HG02678 (cell line): ENCODE measurements around the gene CACNB1.
"Not testable (repeated sequence)": the region's sequence is repeated elsewhere in the genome, so short reads cannot be mapped to it uniquely, and the experiment has no call there.

Source experiments
- ATAC-seq: cut with Tn5 transposase; IDR thresholded peaks from one replicate; pipeline ENCODE4 v1.9.1; 2021; ENCODE audit warnings: mild to moderate bottlenecking, moderate library complexity; ENCODE audit not compliant: unreplicated experiment

CACNB1 gene

DNA sequence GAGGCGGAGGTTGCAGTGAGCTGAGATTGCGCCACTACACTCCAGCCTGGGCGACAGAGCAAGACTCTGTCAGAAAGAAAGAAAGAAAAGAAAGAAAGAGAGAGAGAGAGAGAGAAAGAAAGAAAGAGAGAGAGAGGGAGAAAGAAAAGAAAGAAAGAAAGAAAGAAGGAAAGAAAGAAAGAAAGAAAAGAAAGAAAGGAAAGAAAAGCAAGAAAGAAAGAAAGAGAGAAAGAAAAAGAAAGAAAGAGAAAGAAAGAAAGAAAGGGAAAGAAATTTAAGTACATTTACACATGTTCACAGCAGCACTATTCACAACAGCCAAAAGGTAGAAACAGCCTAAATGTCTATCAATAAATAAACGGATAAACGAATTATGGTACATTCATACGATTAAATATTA is 67.9 kb downstream of the CACNB1 start:
- ATAC-seq = not testable (repeated sequence)

DNA sequence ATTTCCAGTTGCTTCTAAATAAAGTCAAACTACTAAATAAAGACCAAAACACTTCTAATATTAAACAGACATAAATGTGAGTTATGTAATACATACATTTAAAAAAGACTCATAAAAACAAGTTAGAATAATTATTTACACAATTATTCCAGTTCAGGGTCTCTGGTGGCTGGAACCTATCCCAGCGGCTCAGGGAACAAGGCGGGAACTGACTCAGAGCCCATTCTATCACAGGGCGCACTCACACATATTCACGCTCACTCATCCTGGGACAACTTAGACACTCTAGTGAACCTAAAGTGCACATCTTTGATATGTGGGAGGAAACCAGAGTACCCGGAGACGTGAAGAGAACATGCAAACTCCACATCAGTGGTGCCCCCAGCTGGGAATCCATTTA is 71.0 kb downstream of the CACNB1 start:
- no peak for ATAC-seq

DNA sequence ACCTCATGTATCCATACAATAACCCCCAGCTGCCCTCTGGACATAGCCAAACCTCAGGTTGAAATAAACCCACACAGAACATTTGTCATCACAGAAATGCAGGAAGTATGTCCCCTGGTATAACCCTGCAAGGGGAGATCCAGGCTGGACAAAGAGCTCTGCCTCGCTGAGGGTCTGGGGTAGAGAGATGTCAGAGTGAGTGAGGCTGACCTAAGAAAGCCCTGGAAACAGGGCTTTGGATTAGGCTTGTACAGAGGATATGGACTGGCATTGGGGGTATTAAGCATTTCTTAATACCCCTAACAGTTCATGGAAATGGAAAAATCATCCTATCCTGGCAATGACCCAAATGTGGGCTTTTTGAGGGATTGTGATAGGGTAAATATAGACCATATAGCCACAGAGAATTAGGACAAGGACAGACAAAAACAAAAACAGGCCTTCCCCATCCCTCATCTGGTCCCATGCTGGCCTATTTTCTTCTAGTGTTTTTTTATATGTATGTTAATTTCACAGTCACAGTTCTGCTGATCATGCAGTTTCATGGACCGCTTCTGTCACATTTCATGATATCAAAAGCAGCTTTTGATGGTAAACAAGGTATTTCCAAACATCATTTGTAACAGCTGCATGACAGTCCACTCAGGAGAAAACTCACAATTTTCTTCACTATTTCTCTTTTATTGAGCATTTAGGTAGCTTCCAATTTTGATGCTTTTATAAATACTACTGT is 72.2 kb downstream of the CACNB1 start:
- no peak for ATAC-seq

DNA sequence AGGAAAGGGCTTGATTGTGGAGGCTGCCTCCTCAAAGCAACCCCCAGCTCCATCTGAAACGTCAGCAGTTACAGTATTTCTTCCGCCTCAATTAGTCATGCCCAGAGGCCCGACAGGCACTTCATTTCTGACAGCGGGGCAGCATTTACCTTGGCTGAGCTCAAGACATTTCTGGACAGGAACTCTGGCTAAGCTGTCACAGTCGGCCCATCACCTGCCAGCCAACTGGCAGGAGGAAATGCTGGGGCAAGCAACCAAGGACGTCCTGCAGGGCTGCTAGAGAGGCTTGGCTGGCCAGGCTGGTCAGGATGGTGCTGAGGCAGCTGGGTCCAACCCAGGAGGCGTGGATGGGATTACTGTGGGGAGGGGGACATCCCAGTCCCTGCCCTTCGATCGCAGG is 73.8 kb downstream of the CACNB1 start:
- ATAC-seq = no peak
